CD4-positive, alpha-beta T cell treated with Interleukin-10 for 1 hour (primary cell): Measurements from ENCODE around the gene HOXC13.

ENCODE experiments used
- DNase-seq: peaks from one replicate; pipeline ENCODE4 v3.0.0-alpha.2; 2020

The HOXC13 gene, protein sequence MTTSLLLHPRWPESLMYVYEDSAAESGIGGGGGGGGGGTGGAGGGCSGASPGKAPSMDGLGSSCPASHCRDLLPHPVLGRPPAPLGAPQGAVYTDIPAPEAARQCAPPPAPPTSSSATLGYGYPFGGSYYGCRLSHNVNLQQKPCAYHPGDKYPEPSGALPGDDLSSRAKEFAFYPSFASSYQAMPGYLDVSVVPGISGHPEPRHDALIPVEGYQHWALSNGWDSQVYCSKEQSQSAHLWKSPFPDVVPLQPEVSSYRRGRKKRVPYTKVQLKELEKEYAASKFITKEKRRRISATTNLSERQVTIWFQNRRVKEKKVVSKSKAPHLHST

DNA sequence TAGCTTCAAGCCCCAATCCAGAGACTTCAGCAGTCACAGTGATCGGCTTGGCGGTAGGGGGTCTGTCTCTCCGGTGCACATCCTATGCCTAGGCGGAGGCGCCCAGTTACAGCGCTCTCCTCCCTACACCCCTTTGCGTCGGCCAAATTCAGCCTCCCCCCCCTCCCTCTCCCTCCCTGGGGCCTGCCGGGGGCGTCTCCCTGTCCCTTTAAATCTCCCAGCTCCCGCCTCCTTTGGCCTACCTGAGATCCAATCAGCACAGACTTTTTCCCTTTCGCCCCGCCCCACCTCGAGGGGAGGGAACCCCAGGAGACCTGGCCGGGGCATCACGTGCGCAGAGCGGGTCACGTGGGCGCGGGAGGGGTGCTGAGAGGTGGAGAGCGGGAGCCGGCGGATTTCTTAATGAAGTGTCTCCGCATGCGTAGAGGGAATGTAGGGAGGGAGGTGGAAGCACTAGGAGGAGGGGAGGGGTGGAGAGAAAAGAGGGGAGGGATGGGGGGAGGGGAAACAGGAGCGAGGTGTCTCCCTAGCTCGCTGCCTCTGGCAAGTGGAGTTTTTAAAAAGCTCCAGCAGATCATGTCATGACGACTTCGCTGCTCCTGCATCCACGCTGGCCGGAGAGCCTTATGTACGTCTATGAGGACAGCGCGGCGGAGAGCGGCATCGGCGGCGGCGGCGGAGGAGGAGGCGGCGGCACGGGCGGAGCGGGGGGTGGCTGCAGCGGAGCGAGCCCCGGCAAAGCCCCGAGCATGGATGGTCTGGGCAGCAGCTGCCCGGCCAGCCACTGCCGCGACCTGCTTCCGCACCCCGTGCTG, at the start of gene HOXC13:
Gene HOXC13 (plus strand): TSS at position 506 of the 815 bp plus-strand sequence. CDS start 76 bp downstream, at position 582.
- no peak for DNase-seq

GRCh38 chr12:53890081-53890480, 48.5 kb upstream of the HOXC13 start:
- no peak for DNase-seq

DNA sequence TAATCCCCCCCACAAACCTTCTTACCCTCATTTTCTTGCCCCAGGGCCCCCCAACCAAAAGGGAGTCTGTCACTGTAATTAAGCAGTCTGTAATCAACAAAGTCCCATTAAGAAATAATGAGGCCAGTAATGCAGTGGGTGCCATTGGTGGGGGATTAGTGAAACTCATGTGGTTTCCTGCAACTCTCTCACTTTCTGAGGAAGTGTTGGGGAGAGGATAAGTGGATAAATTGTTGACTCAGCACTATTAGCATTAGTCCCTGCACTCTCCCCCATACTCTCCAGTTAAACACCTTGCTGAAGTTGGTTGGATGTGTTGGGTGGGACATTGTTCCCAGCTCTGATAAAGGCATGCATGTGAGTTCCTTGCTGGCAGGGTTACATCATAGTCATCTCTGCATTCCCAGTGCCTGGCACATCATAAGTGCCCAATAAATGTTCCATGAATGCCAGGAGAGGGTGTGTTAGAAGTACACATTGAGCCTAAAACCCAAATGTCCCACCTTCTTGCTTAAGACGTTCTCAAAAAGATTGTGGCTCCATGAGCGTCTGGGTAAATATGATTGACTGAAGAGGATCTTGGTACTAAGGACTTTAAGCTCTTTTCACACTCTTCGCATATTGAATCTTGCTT, 45.8 kb upstream of the HOXC13 start:
- DNase-seq = no peak

- DNase-seq = no peak
These were observed 39.4 kb upstream of the HOXC13 start for GRCh38 chr12:53899230-53899629.

DNA sequence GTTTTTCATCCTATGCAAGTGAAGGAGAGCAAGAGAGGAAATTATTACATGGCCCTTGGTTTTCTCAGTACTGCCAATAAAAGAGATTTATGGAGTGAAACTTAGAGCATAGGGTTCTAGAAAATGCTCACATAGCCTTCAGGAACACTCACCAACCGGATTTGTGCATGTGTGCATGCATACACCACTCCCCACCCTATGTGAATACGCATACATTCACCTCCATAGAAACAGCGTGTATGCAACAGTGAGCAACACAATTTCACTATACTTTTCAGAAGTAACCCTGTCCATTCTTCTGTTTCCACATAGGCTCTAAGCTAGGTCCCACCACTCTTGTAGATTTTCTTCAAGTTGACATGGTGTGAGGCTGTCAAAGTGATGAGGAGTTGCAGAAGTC, 31.5 kb upstream of the HOXC13 start:
- no peak for DNase-seq

DNA sequence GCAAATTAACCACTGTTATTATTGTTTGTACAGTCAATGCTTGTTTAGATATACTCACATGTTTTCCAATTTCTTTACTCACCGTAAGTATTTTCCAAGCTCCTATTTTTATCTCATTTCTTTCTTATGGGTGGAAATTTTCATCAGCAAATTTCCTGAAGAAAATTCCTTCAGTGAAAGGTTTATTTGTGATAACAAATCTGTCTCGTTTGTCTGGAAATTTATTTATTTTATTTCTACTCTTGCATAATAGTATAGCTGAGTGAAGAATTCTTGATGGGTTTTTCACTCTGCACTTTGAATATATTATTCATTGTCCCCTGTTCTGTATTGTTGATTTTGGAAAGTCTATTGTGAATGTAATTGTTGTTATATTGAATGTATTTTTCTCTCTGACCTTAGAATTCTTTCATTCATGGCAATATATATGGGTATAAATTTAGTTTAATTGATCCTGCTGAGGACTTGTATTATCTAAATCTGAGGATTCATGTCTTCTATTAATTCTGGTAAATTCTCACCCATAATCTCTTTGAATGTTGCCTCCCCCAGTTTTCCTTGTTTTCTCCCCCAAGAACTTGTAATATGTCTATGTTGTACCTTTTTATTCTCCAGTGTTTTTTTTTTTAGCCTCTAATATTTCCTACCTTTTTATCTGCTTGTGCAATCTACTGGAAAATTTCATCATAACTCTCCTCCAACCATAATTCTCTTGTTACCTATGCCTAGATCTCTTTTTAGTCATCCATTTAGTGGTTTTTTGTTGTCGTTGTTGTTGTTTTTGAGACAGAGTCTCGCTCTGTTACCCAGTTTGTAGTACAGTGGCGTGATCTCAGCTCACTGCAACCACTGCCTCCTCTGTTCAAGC, 21.6 kb upstream of the HOXC13 start:
- no peak for DNase-seq

DNA sequence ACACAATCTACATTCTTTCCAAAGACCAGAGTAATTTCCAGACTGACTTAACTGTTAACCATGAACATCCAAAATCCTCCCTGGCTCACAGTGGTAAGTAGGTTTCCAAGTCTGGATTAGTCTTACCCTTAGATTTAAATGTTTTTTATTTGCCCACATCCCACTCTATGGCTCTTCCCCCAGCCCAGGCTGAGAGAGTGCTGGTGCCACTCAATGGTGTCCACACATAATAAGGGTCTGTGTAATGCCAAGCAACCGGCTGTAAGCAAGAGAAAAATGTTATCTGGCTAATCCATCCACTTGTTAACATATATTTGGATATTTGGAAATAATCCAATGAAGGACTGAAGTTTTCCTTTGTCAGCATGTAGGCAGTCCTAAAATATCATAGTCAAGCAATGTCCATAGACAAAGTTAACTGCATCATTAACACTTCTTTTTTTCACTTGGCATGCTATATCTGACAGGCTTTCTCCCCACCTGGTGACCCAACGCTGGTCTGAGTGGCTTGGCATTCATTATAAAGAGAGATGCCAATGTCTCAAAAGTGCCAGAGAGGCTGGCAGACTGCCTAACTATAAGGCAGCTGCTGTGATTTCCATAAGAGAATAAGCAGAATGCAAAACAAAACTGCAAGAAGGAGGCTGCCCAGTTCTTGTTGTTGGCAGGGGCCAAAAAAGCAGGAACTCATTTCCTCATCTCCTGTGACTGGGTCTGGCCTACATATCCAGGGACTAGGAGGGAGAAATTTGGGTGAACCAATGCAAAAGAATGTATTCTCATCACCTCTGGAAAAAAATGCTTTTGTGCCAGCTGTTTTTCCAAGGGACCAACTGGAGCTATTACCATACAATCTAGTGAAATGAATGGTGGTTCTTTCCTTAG, 13.9 kb upstream of the HOXC13 start:
- DNase-seq = no peak

- no peak for DNase-seq
These were observed 11.2 kb upstream of the HOXC13 start for GRCh38 chr12:53927220-53928029.

GRCh38 chr12:53928054-53928835, 10.4 kb upstream of the HOXC13 start:
- DNase-seq = no peak

DNA sequence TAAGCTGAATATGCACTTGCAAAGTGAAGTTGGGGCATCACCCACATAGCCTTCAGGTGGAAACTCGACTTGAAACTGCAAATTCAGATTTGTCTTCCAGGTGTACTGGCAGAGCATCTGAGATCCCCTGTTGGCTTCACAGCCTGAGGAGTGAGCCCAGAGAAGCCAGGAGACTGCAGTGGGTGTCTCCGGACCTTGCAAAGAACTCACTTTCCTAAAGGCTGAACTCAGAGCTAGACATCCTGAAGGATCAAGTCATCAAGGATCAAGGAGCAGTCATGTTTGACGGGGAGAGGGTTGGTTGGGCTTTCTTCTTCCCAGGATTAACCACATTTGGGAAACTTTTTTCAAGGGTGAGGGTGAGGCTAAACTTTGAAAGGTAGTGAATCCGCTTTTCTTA, 9.1 kb upstream of the HOXC13 start:
- DNase-seq = no peak

- DNase-seq = no peak
These were observed 7.9 kb upstream of the HOXC13 start for GRCh38 chr12:53930591-53931255.

GRCh38 chr12:53931844-53932581, 6.6 kb upstream of the HOXC13 start:
- no peak for DNase-seq

GRCh38 chr12:53932915-53933314, 5.7 kb upstream of the HOXC13 start:
- DNase-seq = no peak

- no peak for DNase-seq
These were observed 3.0 kb upstream of the HOXC13 start for GRCh38 chr12:53935383-53936341.

DNA sequence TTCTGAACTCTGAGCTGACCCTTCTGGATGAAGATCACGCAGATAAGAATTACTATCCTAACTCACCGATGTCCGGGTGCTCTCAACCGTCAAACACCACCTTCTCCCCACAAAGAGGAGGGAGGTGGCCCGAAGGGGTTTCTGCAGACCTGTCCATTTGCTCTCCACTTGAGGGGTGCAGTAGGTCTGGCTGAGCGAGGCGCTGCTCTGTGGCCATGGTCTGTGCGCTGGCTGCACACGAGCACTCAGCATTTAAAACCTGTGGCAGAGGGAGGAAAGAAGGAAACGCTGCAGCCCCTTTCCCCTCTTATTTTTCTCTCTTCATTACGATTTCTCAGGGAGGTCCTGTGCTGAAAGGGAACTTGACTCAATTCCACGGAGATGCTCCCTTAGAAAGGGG, 1.5 kb upstream of the HOXC13 start:
- no peak for DNase-seq

DNA sequence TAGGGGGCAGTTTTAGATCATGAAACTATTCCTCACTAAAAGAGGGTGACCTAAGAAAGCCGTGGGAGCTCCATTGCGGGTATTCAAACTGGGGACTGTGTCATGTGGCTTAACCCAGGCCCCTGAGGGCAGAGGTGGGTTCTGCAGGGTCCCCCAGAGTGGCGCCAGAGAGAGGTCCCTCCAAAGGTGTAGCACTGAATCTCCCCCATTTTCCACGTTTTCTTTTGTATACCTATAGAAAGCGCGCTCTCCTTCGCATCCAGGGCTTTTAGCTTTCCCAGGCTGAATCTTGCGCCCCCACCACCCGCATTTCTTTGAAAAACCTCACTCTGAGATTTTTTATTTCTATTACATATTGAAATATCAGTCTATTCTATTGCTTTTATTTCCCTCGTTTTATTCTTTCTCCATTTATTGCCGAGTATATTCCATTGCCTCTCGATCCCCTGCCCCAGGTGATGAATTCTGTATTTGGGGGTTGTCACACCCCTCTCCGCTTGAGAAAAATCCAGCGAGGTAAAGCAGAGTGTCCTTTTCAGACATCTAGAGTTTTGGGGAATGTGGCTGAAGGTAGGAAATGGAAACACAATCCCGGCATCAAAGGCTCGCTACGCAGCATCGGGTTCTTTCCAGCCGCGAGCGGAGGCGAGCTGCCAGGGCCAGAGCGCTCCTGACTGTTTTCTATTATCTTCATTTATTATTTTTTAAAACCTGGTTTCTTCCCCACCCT, 870 bp upstream of the HOXC13 start:
- DNase-seq = no peak
